ENCODE results near the gene TMEM72. TPM values are rescaled to one million over a fixed set of nuclear protein-coding genes. Genes with fewer than 3 reads are reported as not detected.
A peak's percentile ranks its signal among the peaks of the same experiment; 100 is the strongest.

Gene TMEM72
- total RNA-seq, 1 donor from 2014 or later, result not detected

- peak in 1 of 2 donors; percentile 63 for DNase-seq (ENCODE audit: low spot score in 2 of 2)
- no peak overlapping the region for H3K4me3 ChIP-seq
- intact Hi-C loops (cut with DNase I), result no loop called here
- peaks cover 0 to 2% of the 10 kb centered on the region in 2 donors for H3K36me3 ChIP-seq
- peaks cover 50 to 82% of the 10 kb centered on the region in 2 donors for H3K4me1 ChIP-seq
- H3K27ac ChIP-seq, result peak overlapping the region; percentile 79 to 91
- no peaks in the 10 kb centered on the region for H3K9me3 ChIP-seq
- TF ChIP-seq CTCF (IDR thresholded peaks at IDR 0.05), result no peak
- H3K27me3 ChIP-seq, result no peaks in the 10 kb centered on the region
These were observed 72.1 kb downstream of the TMEM72 start for GRCh38 chr10:44983066-44983894.

- DNase-seq (ENCODE audit: low spot score in 2 of 2), result peak in 1 of 2 donors; percentile 61
- Histone ChIP-seq H3K4me3 (no peak overlapping the region), H3K36me3 (no peaks in the 10 kb centered on the region), H3K27ac (peak overlapping the region; percentile 74 to 91), H3K27me3 (no peaks in the 10 kb centered on the region), H3K4me1 (peaks cover 50 to 80% of the 10 kb centered on the region in 2 donors), H3K9me3 (no peaks in the 10 kb centered on the region)
- TF ChIP-seq CTCF (IDR thresholded peaks at IDR 0.05), result no peak
- intact Hi-C loops (cut with DNase I), result no loop called here
These were observed 72.8 kb downstream of the TMEM72 start for GRCh38 chr10:44983895-44984278.

- intact Hi-C loops (cut with DNase I), result no loop called here
- Histone ChIP-seq H3K4me3 (no peak overlapping the region), H3K4me1 (peaks cover 42 to 72% of the 10 kb centered on the region in 2 donors), H3K27me3 (no peaks in the 10 kb centered on the region), H3K9me3 (no peaks in the 10 kb centered on the region), H3K36me3 (no peaks in the 10 kb centered on the region), H3K27ac (peak overlapping the region; percentile 74 to 91)
- TF ChIP-seq CTCF (IDR thresholded peaks at IDR 0.05), result no peak
- peak in 1 of 2 donors; percentile 52 for DNase-seq (ENCODE audit: low spot score in 2 of 2)
These were observed 73.5 kb downstream of the TMEM72 start for GRCh38 chr10:44984671-44985101.

GRCh38 chr10:44985175-44985681 is 74.1 kb downstream of the TMEM72 start:
- peaks cover 37 to 67% of the 10 kb centered on the region in 2 donors for H3K4me1 ChIP-seq
- H3K36me3 ChIP-seq, result no peaks in the 10 kb centered on the region
- intact Hi-C loops (cut with DNase I), result no loop called here
- H3K27ac ChIP-seq, result peak overlapping the region; percentile 74 to 91
- H3K9me3 ChIP-seq, result no peaks in the 10 kb centered on the region
- peak in 1 of 2 donors; percentile 55 for DNase-seq (ENCODE audit: low spot score in 2 of 2)
- H3K27me3 ChIP-seq, result no peaks in the 10 kb centered on the region
- TF ChIP-seq CTCF (IDR thresholded peaks at IDR 0.05), result no peak
- H3K4me3 ChIP-seq, result no peak overlapping the region

GRCh38 chr10:44986179-44986578 is 75.0 kb downstream of the TMEM72 start:
- H3K4me3 ChIP-seq, result peak overlapping the region in 1 of 2 donors; percentile 32
- H3K9me3 ChIP-seq, result no peaks in the 10 kb centered on the region
- TF ChIP-seq CTCF (IDR thresholded peaks at IDR 0.05), result no peak
- intact Hi-C loops (cut with DNase I), result no loop called here
- DNase-seq (ENCODE audit: low spot score in 2 of 2), result peak in 1 of 2 donors; percentile 55
- H3K4me1 ChIP-seq, result peaks cover 29 to 60% of the 10 kb centered on the region in 2 donors
- no peaks in the 10 kb centered on the region for H3K36me3 ChIP-seq
- peak overlapping the region; percentile 74 to 91 for H3K27ac ChIP-seq
- H3K27me3 ChIP-seq, result no peaks in the 10 kb centered on the region

Other genes with a start within 250 kb of the TMEM72 start
- 40.0 TPM for gene RASSF4, start 48.5 kb downstream of the TMEM72 start, total RNA-seq
- gene DEPP1, start 67.5 kb downstream of the TMEM72 start, total RNA-seq, result 309 TPM
- 1.6 TPM for gene ZNF22, start 89.6 kb downstream of the TMEM72 start, total RNA-seq